H9 (cell line): ENCODE data around the gene RNF213. TPM values are rescaled to one million over a fixed set of nuclear protein-coding genes. Genes with fewer than 3 reads are reported as not detected.

Experiments
- DNase-seq: peaks from one replicate; pipeline ENCODE4 v3.0.0-alpha.2; 2017
- H2AFZ ChIP-seq: one replicate; pipeline ENCODE4 v1.6.1; 2013; ENCODE audit warnings: mild to moderate bottlenecking, low read length, control low read depth, moderate library complexity
- H2AK5ac ChIP-seq: 2 replicates; pipeline ENCODE4 v1.6.1; 2013; ENCODE audit warnings: low read length, control low read depth, mixed read lengths; ENCODE audit not compliant: insufficient read length
- H2BK120ac ChIP-seq: one replicate; pipeline ENCODE4 v1.6.1; 2013; ENCODE audit warnings: low read depth, mild to moderate bottlenecking, low read length, control low read depth, inconsistent platforms; ENCODE audit not compliant: poor library complexity, severe bottlenecking
- H2BK12ac ChIP-seq: 2 replicates; pipeline ENCODE4 v1.6.1; 2013; ENCODE audit warnings: low read length, control low read depth, mixed read lengths, low read depth; ENCODE audit not compliant: insufficient read length
- H2BK15ac ChIP-seq: 2 replicates; pipeline ENCODE4 v1.6.1; 2013; ENCODE audit warnings: low read depth, low read length, control low read depth
- H2BK20ac ChIP-seq: one replicate; pipeline ENCODE4 v1.6.1; 2013; ENCODE audit warnings: low read depth, mild to moderate bottlenecking, low read length, control low read depth, inconsistent platforms; ENCODE audit not compliant: poor library complexity, severe bottlenecking
- H2BK5ac ChIP-seq: 2 replicates; pipeline ENCODE4 v1.6.1; 2013; ENCODE audit warnings: low read length, control low read depth, mixed read lengths; ENCODE audit not compliant: insufficient read length
- H3K14ac ChIP-seq: 2 replicates; pipeline ENCODE4 v1.6.1; 2013; ENCODE audit warnings: low read length, control low read depth; ENCODE audit not compliant: insufficient read depth
- H3K18ac ChIP-seq: 2 replicates; pipeline ENCODE4 v1.6.1; 2013; ENCODE audit warnings: low read depth, mild to moderate bottlenecking, mixed read lengths, low read length, control low read depth; ENCODE audit not compliant: insufficient read length
- H3K23ac ChIP-seq: 2 replicates; pipeline ENCODE4 v1.6.1; 2013; ENCODE audit warnings: low read length, control low read depth, mixed read lengths, low read depth; ENCODE audit not compliant: insufficient read length
- H3K23me2 ChIP-seq: 2 replicates; pipeline ENCODE4 v1.6.1; 2013; ENCODE audit warnings: low read depth, mild to moderate bottlenecking, mixed read lengths, low read length, control low read depth; ENCODE audit not compliant: insufficient read length, poor library complexity, severe bottlenecking
- H3K27ac ChIP-seq: 2 replicates; pipeline ENCODE4 v1.5.1; 2013; ENCODE audit warnings: low read length, control low read depth, mixed read lengths, low read depth; ENCODE audit not compliant: insufficient read length
- H3K27me3 ChIP-seq: 2 replicates; pipeline ENCODE4 v1.6.1; 2013; ENCODE audit warnings: low read length, control low read depth, inconsistent platforms; ENCODE audit not compliant: insufficient read depth
- H3K4ac ChIP-seq: 2 replicates; pipeline ENCODE4 v1.6.1; 2013; ENCODE audit warnings: low read depth, mild to moderate bottlenecking, control low read depth, inconsistent platforms, low read length, moderate library complexity
- H3K4me1 ChIP-seq: 2 replicates; pipeline ENCODE4 v1.6.1; 2013; ENCODE audit warnings: low read length, control low read depth, inconsistent platforms; ENCODE audit not compliant: insufficient read depth
- H3K4me2 ChIP-seq: 2 replicates; pipeline ENCODE4 v1.6.1; 2013; ENCODE audit warnings: low read length, control low read depth, mixed read lengths; ENCODE audit not compliant: insufficient read length, insufficient read depth
- H3K56ac ChIP-seq: 2 replicates; pipeline ENCODE4 v1.6.1; 2013; ENCODE audit warnings: low read depth, mild to moderate bottlenecking, mixed read lengths, low read length, control low read depth; ENCODE audit not compliant: insufficient read length
- H3K79me1 ChIP-seq: 2 replicates; pipeline ENCODE4 v1.6.1; 2013; ENCODE audit warnings: low read depth, mild to moderate bottlenecking, moderate library complexity, low read length, control low read depth, inconsistent platforms; ENCODE audit not compliant: insufficient read depth, poor library complexity, severe bottlenecking
- H3K79me2 ChIP-seq: 2 replicates; pipeline ENCODE4 v1.6.1; 2013; ENCODE audit warnings: low read length, control low read depth, inconsistent platforms; ENCODE audit not compliant: insufficient read depth
- H3K9ac ChIP-seq: 2 replicates; pipeline ENCODE4 v1.6.1; 2013; ENCODE audit warnings: low read length, control low read depth, mixed read lengths; ENCODE audit not compliant: insufficient read length; ENCODE audit errors: extremely low read depth
- H3K9me3 ChIP-seq: one replicate; pipeline ENCODE4 v1.6.1; 2013; ENCODE audit warnings: low read depth, low read length, inconsistent platforms; ENCODE audit not compliant: control insufficient read depth
- H3T11ph ChIP-seq: one replicate; pipeline ENCODE4 v1.6.1; 2013; ENCODE audit warnings: mild to moderate bottlenecking, low read length, control low read depth, inconsistent platforms
- H4K20me1 ChIP-seq: one replicate; pipeline ENCODE4 v1.6.1; 2013; ENCODE audit not compliant: control insufficient read depth, insufficient read length, insufficient read depth
- H4K5ac ChIP-seq: 2 replicates; pipeline ENCODE4 v1.6.1; 2013; ENCODE audit warnings: low read depth, mild to moderate bottlenecking, mixed read lengths, low read length, control low read depth; ENCODE audit not compliant: insufficient read length
- H4K8ac ChIP-seq: replicated peaks from 2 replicates; pipeline ENCODE4 v1.6.1; 2013; ENCODE audit warnings: low read length, control low read depth, mixed read lengths, low read depth; ENCODE audit not compliant: insufficient read length
- H4K91ac ChIP-seq: 2 replicates; pipeline ENCODE4 v1.6.1; 2013; ENCODE audit warnings: low read depth, mild to moderate bottlenecking, moderate library complexity, mixed read lengths, low read length, control low read depth; ENCODE audit not compliant: insufficient read length
- H3K27ac Mint-ChIP-seq, 3 experiments: 2 replicates in 2 of 3; 3 replicates in 1 of 3; pipeline ENCODE4 v1.8.0; 2020 to 2021; ENCODE audit warnings: mixed read lengths in 3 of 3, mild to moderate bottlenecking in 1 of 3, moderate library complexity in 1 of 3
- H3K27me3 Mint-ChIP-seq: 2 replicates; pipeline ENCODE4 v1.8.0; 2021; ENCODE audit warnings: low read depth, mild to moderate bottlenecking, moderate library complexity, mixed read lengths
- H3K36me3 Mint-ChIP-seq, 3 experiments: 2 replicates in 2 of 3; 3 replicates in 1 of 3; pipeline ENCODE4 v1.8.0; 2020 to 2021; ENCODE audit warnings: low read depth in 3 of 3, mixed read lengths in 3 of 3; ENCODE audit not compliant: insufficient read depth in 1 of 3
- H3K4me1 Mint-ChIP-seq, 2 experiments: 2 replicates each; pipeline ENCODE4 v1.8.0; 2020; ENCODE audit warnings: mixed read lengths in 2 of 2
- H3K4me3 Mint-ChIP-seq, 2 experiments: 2 replicates in 1 of 2; 3 replicates in 1 of 2; pipeline ENCODE4 v1.8.0; 2020 to 2021; ENCODE audit warnings: mild to moderate bottlenecking in 2 of 2, mixed read lengths in 2 of 2, moderate library complexity in 1 of 2
- H3K9me3 Mint-ChIP-seq, 2 experiments: 2 replicates in 1 of 2; 3 replicates in 1 of 2; pipeline ENCODE4 v1.8.0; 2020; ENCODE audit warnings: mild to moderate bottlenecking in 2 of 2, mixed read lengths in 2 of 2, moderate library complexity in 1 of 2
- CTCF ChIP-seq: fragments of 200-600 bp; sonication (generic); conservative IDR thresholded peaks from 3 replicates; pipeline ENCODE4 v1.8.0; 2021; ENCODE audit warnings: antibody characterized with exemption, mild to moderate bottlenecking
- WGBS: extraction: QIAGEN DNeasy Blood & Tissue Kit; methylation state at CpG from one replicate; pipeline ENCODE4 v1.1.7; 2013; ENCODE audit warnings: missing lambda C conversion rate, low lambda C conversion rate, mixed read lengths; ENCODE audit not compliant: insufficient read length; ENCODE audit errors: extremely low coverage; 5-methylcytosine and 5-hydroxymethylcytosine counted together
- total RNA-seq: library from RNA; stranded (reverse); gene quantifications from 2 replicates; pipeline ENCODE4 v1.2.1, GENCODE V29; 2021

RNF213 gene
- total RNA-seq, 1 experiment from 2014 or later: 34.3 TPM

GRCh38 chr17:80394629-80395216 lies 134.1 kb downstream of the RNF213 start:
- no peak for DNase-seq

More at GRCh38 chr17:80394629-80395216, 134.1 kb downstream of the RNF213 start:
- no peak overlapping the region for H3K23ac ChIP-seq
- no peaks in the 10 kb centered on the region for H3K79me1 ChIP-seq
- H4K8ac ChIP-seq: no peak overlapping the region
- H3K27me3 Mint-ChIP-seq: no peaks in the 10 kb centered on the region
- no peak overlapping the region for H2BK5ac ChIP-seq
- H2BK120ac ChIP-seq: no peak overlapping the region
- H4K5ac ChIP-seq: no peak overlapping the region
- H3K4me3 Mint-ChIP-seq: no peak overlapping the region
- H3K14ac ChIP-seq: no peak overlapping the region
- no peak overlapping the region for H3K18ac ChIP-seq
- no peak overlapping the region for H3K4me2 ChIP-seq
- no peak overlapping the region for H3K4ac ChIP-seq
- H3K56ac ChIP-seq: no peak overlapping the region
- H3K79me2 ChIP-seq: no peaks in the 10 kb centered on the region
- TF ChIP-seq CTCF: no peak
- H2BK20ac ChIP-seq: no peak overlapping the region
- no peaks in the 10 kb centered on the region for H3K9me3 ChIP-seq
- H4K91ac ChIP-seq: no peak overlapping the region
- H3K4me1 ChIP-seq: no peaks in the 10 kb centered on the region
- peaks cover 31 to 41% of the 10 kb centered on the region in 2 experiments for H3K4me1 Mint-ChIP-seq
- no peak overlapping the region for H2AFZ ChIP-seq
- H3K27ac ChIP-seq: no peak overlapping the region
- H4K20me1 ChIP-seq: no peaks in the 10 kb centered on the region
- H3K9me3 Mint-ChIP-seq: no peaks in the 10 kb centered on the region
- no peaks in the 10 kb centered on the region for H3K27me3 ChIP-seq
- H2BK12ac ChIP-seq: no peak overlapping the region
- peaks cover 0 to 32% (median 18%) of the 10 kb centered on the region in 3 experiments; a peak in 5 of 7 replicates for H3K36me3 Mint-ChIP-seq
- H2AK5ac ChIP-seq: no peak overlapping the region
- no peak overlapping the region for H2BK15ac ChIP-seq
- no peaks in the 10 kb centered on the region for H3K23me2 ChIP-seq
- no peak overlapping the region; a peak in 1 of 7 replicates for H3K27ac Mint-ChIP-seq
- H3T11ph ChIP-seq: no peak overlapping the region
- H3K9ac ChIP-seq: no peak overlapping the region
- WGBS: no CpG with 5 or more reads among the region's 11 CpGs
